Keratinocyte (primary cell): ENCODE data around the gene SPINT1. TPM values are rescaled to one million over a fixed set of nuclear protein-coding genes. Genes with fewer than 3 reads are reported as not detected.

Experiments used
- DNase-seq: peaks from one replicate; pipeline ENCODE4 v3.0.0-alpha.2; 2011; ENCODE audit warnings: low read depth, missing footprints, low spot score
- FAIRE-seq: peaks from 2 replicates; lab custom pipeline; 2011; peaks lifted over from hg19 to GRCh38; lab: Jason Lieb, UNC
- H2AFZ ChIP-seq: 2 replicates; pipeline ENCODE4 v1.6.0; 2012; ENCODE audit warnings: low read length, control low read depth, inconsistent platforms; ENCODE audit not compliant: control insufficient read depth
- H3K27ac ChIP-seq: 2 replicates; pipeline ENCODE4 v1.5.1; 2011; ENCODE audit warnings: low read length; ENCODE audit not compliant: control insufficient read depth, insufficient read depth
- H3K27me3 ChIP-seq: 3 replicates; pipeline ENCODE4 v1.6.0; 2011; ENCODE audit warnings: low read length; ENCODE audit not compliant: control insufficient read depth, insufficient read depth; ENCODE audit errors: extremely low read depth
- H3K36me3 ChIP-seq, 2 experiments: 2 replicates in 1 of 2; 3 replicates in 1 of 2; pipeline ENCODE4 v1.5.1; 2011; ENCODE audit warnings: low read length in 2 of 2, mild to moderate bottlenecking in 1 of 2; ENCODE audit not compliant: control insufficient read depth in 2 of 2, insufficient read depth in 2 of 2; ENCODE audit errors: extremely low read depth in 1 of 2
- H3K4me1 ChIP-seq: 3 replicates; pipeline ENCODE4 v1.5.1; 2011; ENCODE audit warnings: low read length; ENCODE audit not compliant: control insufficient read depth, insufficient read depth; ENCODE audit errors: extremely low read depth
- H3K4me2 ChIP-seq: 3 replicates; pipeline ENCODE4 v1.6.0; 2011; ENCODE audit warnings: low read depth, low read length; ENCODE audit not compliant: control insufficient read depth, insufficient read depth; ENCODE audit errors: extremely low read depth
- H3K4me3 ChIP-seq, 3 experiments: fragments of 200-600 bp in 1 of 3; sonication (generic) in 1 of 3; 2 replicates in 2 of 3; 3 replicates in 1 of 3; pipeline ENCODE4 v1.5.1; 2011 to 2016; ENCODE audit warnings: low read length in 3 of 3, mild to moderate bottlenecking in 3 of 3, control low read depth in 2 of 3, inconsistent platforms in 1 of 3, low read depth in 1 of 3, mixed read lengths in 1 of 3, mixed run types in 1 of 3, moderate library complexity in 1 of 3; ENCODE audit not compliant: control insufficient read depth in 2 of 3, insufficient read depth in 2 of 3; ENCODE audit errors: extremely low read depth in 1 of 3
- H3K79me2 ChIP-seq: 2 replicates; pipeline ENCODE4 v1.6.0; 2012; ENCODE audit warnings: low read length; ENCODE audit not compliant: control insufficient read depth, insufficient read depth
- H3K9ac ChIP-seq: 3 replicates; pipeline ENCODE4 v1.6.0; 2011; ENCODE audit warnings: low read length; ENCODE audit not compliant: control insufficient read depth, insufficient read depth; ENCODE audit errors: extremely low read depth
- H3K9me1 ChIP-seq: 3 replicates; pipeline ENCODE4 v1.6.0; 2011; ENCODE audit warnings: low read length; ENCODE audit not compliant: control insufficient read depth, insufficient read depth; ENCODE audit errors: extremely low read depth
- H3K9me3 ChIP-seq: 2 replicates; pipeline ENCODE4 v1.5.1; 2012; ENCODE audit warnings: low read depth, low read length; ENCODE audit not compliant: control insufficient read depth
- H4K20me1 ChIP-seq: 3 replicates; pipeline ENCODE4 v1.6.0; 2011; ENCODE audit warnings: low read length; ENCODE audit not compliant: control insufficient read depth, insufficient read depth; ENCODE audit errors: extremely low read depth
- EZH2 ChIP-seq: IDR thresholded peaks from one replicate; pipeline ENCODE4 v1.6.1; 2012; ENCODE audit warnings: inconsistent platforms, mild to moderate bottlenecking, low read length, moderate library complexity
- dilution Hi-C: fragments of 300-500 bp; cut with MboI; formaldehyde crosslinking; loops from one replicate; pipeline ENCODE4 v1.7.0; 2020; ENCODE audit warnings: low sequenced_read_pairs; ENCODE audit not compliant: extremely low pct_ligation_motif_present
- polyA plus RNA-seq, 5 experiments: library from polyadenylated mRNA; depleted of rRNA in 3 of 5; stranded (reverse) in 3 of 5; stranded (forward) in 1 of 5; unstranded in 1 of 5; fragments of >200 nt; gene quantifications; 1 replicate in 1 of 5; 2 replicates in 3 of 5; 3 replicates in 1 of 5; pipeline versions ENCODE4 v1.2.1 to v1.2.3, GENCODE V29; 2011 to 2012; ENCODE audit warnings: missing spikeins in 2 of 5, low read depth in 1 of 5, low replicate concordance in 1 of 5
- TF ChIP-seq, protein P1 (sequence below), 3 experiments: IDR thresholded peaks in 1 of 3; conservative IDR thresholded peaks in 1 of 3; optimal IDR thresholded peaks in 1 of 3; 2 replicates in 2 of 3; 3 replicates in 1 of 3; pipeline versions ENCODE3 to v1.5.1; 2011; ENCODE audit warnings: low read length in 3 of 3, mild to moderate bottlenecking in 3 of 3, moderate library complexity in 2 of 3, control low read depth in 1 of 3, inconsistent platforms in 1 of 3; ENCODE audit not compliant: insufficient read depth in 2 of 3; ENCODE audit errors: extremely low read depth in 1 of 3

SPINT1 gene
- polyA plus RNA-seq, 1 donor (not counting 4 experiments of a cell fraction or from before 2014, with no cell fraction given), result 40.9 TPM

DNA sequence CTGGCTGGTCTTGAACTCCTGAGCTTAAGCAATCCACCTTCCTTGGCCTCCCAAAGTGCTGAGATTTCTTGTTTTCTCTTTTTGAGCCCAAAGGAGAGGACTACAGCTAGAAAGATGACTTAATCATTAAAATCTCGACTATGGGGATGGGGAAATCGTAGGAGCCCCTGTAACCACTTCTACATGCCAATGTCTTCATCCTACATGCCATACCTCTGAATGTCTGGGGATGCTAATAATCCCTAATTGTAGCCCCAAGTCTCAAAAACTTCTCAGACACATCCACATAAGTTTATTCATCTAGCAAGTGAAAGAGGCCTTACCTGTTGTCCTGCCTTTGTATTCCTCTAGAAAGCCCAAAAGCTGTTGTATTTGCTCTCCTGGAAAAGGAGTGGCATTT is 33.8 kb downstream of the SPINT1 start:
- FAIRE-seq (no peak), DNase-seq (no peak)
- Histone ChIP-seq H3K9ac (no peak overlapping the region), H3K36me3 (no peaks in the 10 kb centered on the region), H3K27me3 (no peaks in the 10 kb centered on the region), H4K20me1 (no peaks in the 10 kb centered on the region), H3K4me1 (peaks cover 45% of the 10 kb centered on the region), H3K9me3 (no peaks in the 10 kb centered on the region), H3K9me1 (no peaks in the 10 kb centered on the region), H3K27ac (no peak overlapping the region), H3K79me2 (no peaks in the 10 kb centered on the region), H3K4me2 (no peak overlapping the region), H3K4me3 (no peak overlapping the region), H2AFZ (no peak overlapping the region)
- TF ChIP-seq, protein P1, sequence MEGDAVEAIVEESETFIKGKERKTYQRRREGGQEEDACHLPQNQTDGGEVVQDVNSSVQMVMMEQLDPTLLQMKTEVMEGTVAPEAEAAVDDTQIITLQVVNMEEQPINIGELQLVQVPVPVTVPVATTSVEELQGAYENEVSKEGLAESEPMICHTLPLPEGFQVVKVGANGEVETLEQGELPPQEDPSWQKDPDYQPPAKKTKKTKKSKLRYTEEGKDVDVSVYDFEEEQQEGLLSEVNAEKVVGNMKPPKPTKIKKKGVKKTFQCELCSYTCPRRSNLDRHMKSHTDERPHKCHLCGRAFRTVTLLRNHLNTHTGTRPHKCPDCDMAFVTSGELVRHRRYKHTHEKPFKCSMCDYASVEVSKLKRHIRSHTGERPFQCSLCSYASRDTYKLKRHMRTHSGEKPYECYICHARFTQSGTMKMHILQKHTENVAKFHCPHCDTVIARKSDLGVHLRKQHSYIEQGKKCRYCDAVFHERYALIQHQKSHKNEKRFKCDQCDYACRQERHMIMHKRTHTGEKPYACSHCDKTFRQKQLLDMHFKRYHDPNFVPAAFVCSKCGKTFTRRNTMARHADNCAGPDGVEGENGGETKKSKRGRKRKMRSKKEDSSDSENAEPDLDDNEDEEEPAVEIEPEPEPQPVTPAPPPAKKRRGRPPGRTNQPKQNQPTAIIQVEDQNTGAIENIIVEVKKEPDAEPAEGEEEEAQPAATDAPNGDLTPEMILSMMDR (optimal IDR thresholded peaks at IDR 0.05 in 1 of 3, IDR thresholded peaks at IDR 0.05 in 1 of 3, conservative IDR thresholded peaks at IDR 0.05 in 1 of 3; ENCODE audit: extremely low read depth in 1 of 3, insufficient read depth in 2 of 3, low read length in 3 of 3), result no peak
- no peak for TF ChIP-seq EZH2
- dilution Hi-C loops, result no loop called here

DNA sequence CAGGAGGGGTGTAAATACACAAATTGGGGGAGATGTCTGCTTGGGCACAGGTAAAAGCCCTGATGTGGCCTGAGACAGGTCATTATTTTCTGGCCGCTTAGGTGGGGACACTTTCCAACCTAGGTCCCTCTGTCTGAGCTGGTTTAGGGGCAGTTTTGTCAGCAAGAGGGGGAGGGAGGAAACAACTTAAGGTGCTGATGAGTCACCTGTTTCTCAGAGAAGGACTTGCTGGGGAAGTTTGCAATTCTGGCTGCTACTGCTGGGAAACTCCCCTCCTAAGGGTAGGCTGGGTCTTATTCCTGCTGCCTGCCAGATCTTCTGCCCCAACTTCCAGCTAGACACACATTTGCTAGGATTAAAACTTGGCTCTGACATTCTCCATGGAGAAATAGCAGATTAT is 34.9 kb downstream of the SPINT1 start:
- no peaks in the 10 kb centered on the region for H3K79me2 ChIP-seq
- DNase-seq, result no peak
- peak overlapping the region; percentile 34 for H3K4me2 ChIP-seq
- H3K27me3 ChIP-seq, result no peaks in the 10 kb centered on the region
- H4K20me1 ChIP-seq, result no peaks in the 10 kb centered on the region
- H3K4me1 ChIP-seq, result peaks cover 35% of the 10 kb centered on the region
- peak overlapping the region; percentile 39 for H3K9ac ChIP-seq
- dilution Hi-C loops, result no loop called here
- no peaks in the 10 kb centered on the region for H3K36me3 ChIP-seq
- no peaks in the 10 kb centered on the region for H3K9me3 ChIP-seq
- H3K27ac ChIP-seq, result peak overlapping the region; percentile 68
- no peak overlapping the region for H3K4me3 ChIP-seq
- H2AFZ ChIP-seq, result no peak overlapping the region
- no peak for TF ChIP-seq EZH2
- TF ChIP-seq, protein P1 (optimal IDR thresholded peaks at IDR 0.05 in 1 of 3, IDR thresholded peaks at IDR 0.05 in 1 of 3, conservative IDR thresholded peaks at IDR 0.05 in 1 of 3; ENCODE audit: extremely low read depth in 1 of 3, insufficient read depth in 2 of 3, low read length in 3 of 3), result no peak
- FAIRE-seq, result peak; percentile 92
- H3K9me1 ChIP-seq, result no peaks in the 10 kb centered on the region
